Liver (tissue), 9 donors: ENCODE results near the gene TIGD2. TPM values are rescaled to one million over a fixed set of nuclear protein-coding genes. Genes with fewer than 3 reads are reported as not detected.

Source experiments
- DNase-seq: peaks from one replicate; pipeline ENCODE4 v3.0.0-alpha.2; 2017; ENCODE audit warnings: low spot score
- H3K27ac ChIP-seq, 2 donors: one replicate each; pipeline ENCODE4 v1.7.0; 2013; ENCODE audit warnings: inconsistent platforms in 2 of 2, low read length in 2 of 2, control low read depth in 1 of 2, low read depth in 1 of 2, mild to moderate bottlenecking in 1 of 2
- H3K27me3 ChIP-seq, 4 donors: one replicate each; pipeline versions ENCODE4 v1.6.1 to v1.7.0; 2013; ENCODE audit warnings: low read length in 3 of 4, inconsistent platforms in 1 of 4, mild to moderate bottlenecking in 1 of 4, moderate library complexity in 1 of 4; ENCODE audit not compliant: control insufficient read depth in 4 of 4, insufficient read depth in 4 of 4
- H3K36me3 ChIP-seq, 4 donors: one replicate each; pipeline versions ENCODE4 v1.6.1 to v1.7.0; 2013; ENCODE audit warnings: low read length in 3 of 4, mild to moderate bottlenecking in 3 of 4, low read depth in 1 of 4, moderate library complexity in 1 of 4; ENCODE audit not compliant: control insufficient read depth in 4 of 4, insufficient read depth in 3 of 4
- H3K4me1 ChIP-seq, 4 donors: one replicate each; pipeline versions ENCODE4 v1.6.1 to v1.7.0; 2013; ENCODE audit warnings: low read length in 3 of 4, mild to moderate bottlenecking in 3 of 4, moderate library complexity in 1 of 4; ENCODE audit not compliant: control insufficient read depth in 4 of 4, insufficient read depth in 4 of 4
- H3K4me3 ChIP-seq, 3 donors: one replicate each; pipeline versions ENCODE4 v1.6.1 to v1.7.0; 2013; ENCODE audit warnings: low read length in 3 of 3, control low read depth in 1 of 3, low read depth in 1 of 3, mild to moderate bottlenecking in 1 of 3
- H3K9ac ChIP-seq, 2 donors: one replicate each; pipeline ENCODE4 v1.7.0; 2013; ENCODE audit warnings: low read length in 2 of 2, mild to moderate bottlenecking in 2 of 2, moderate library complexity in 2 of 2, control low read depth in 1 of 2, low read depth in 1 of 2
- H3K9me3 ChIP-seq, 4 donors: one replicate each; pipeline versions ENCODE4 v1.6.1 to v1.7.0; 2013; ENCODE audit warnings: low read length in 3 of 4; ENCODE audit not compliant: control insufficient read depth in 4 of 4
- ATF3 ChIP-seq: IDR thresholded peaks from 2 replicates; pipeline ENCODE4 v1.6.1; 2016; ENCODE audit warnings: antibody characterized with exemption
- EGR1 ChIP-seq, 2 donors: IDR thresholded peaks; 2 replicates each; pipeline ENCODE4 v1.6.1; 2016 to 2018; ENCODE audit warnings: antibody characterized with exemption in 2 of 2, low read depth in 2 of 2
- GABPA ChIP-seq, 2 donors: IDR thresholded peaks in 1 of 2; conservative IDR thresholded peaks in 1 of 2; 2 replicates each; pipeline ENCODE4 v1.6.1; 2016; ENCODE audit warnings: antibody characterized with exemption in 2 of 2, mild to moderate bottlenecking in 1 of 2, moderate library complexity in 1 of 2
- HNF4A ChIP-seq, 2 donors: conservative IDR thresholded peaks; 2 replicates each; pipeline ENCODE4 v1.6.1; 2016; ENCODE audit warnings: antibody characterized with exemption in 2 of 2, mild to moderate bottlenecking in 2 of 2
- HNF4G ChIP-seq: IDR thresholded peaks from 2 replicates; pipeline ENCODE4 v1.6.1; 2016; ENCODE audit warnings: antibody characterized with exemption
- JUND ChIP-seq, 2 donors: IDR thresholded peaks; 2 replicates each; pipeline ENCODE4 v1.6.1; 2016; ENCODE audit warnings: antibody characterized with exemption in 2 of 2
- MAX ChIP-seq: IDR thresholded peaks from 2 replicates; pipeline ENCODE4 v1.6.1; 2016; ENCODE audit warnings: antibody characterized with exemption
- NR2F2 ChIP-seq: IDR thresholded peaks from 2 replicates; pipeline ENCODE4 v1.6.1; 2016; ENCODE audit warnings: antibody characterized with exemption
- REST ChIP-seq: IDR thresholded peaks from 2 replicates; pipeline ENCODE4 v1.6.1; 2016; ENCODE audit warnings: antibody characterized with exemption, mild to moderate bottlenecking
- YY1 ChIP-seq: IDR thresholded peaks from 2 replicates; pipeline ENCODE4 v1.6.1; 2016; ENCODE audit warnings: antibody characterized with exemption, mild to moderate bottlenecking
- WGBS: extraction: QIAGEN DNeasy Blood & Tissue Kit; methylation state at CpG from one replicate; pipeline ENCODE4 v1.1.7; 2013; 5-methylcytosine and 5-hydroxymethylcytosine counted together
- polyA plus RNA-seq, 2 donors: library from polyadenylated mRNA; stranded (reverse) in 1 of 2; unstranded in 1 of 2; fragments of 200-250 nt in 1 of 2; fragments of >200 nt in 1 of 2; fragmentation: Nextera tagmentation in 1 of 2; extraction: Ambion mirVana in 1 of 2; gene quantifications; one replicate each; pipeline versions ENCODE4 v1.2.1 to v1.2.3, GENCODE V29; 2013 to 2015
- total RNA-seq, 2 donors: library from RNA; depleted of rRNA; stranded (reverse); fragments of >200 nt; gene quantifications; one replicate each; pipeline ENCODE4 v1.2.3, GENCODE V29; 2014
- donor health status: healthy.
- donor health status: healthy.
- donor health status: healthy.
- donor health status: healthy.
- donor health status: healthy.

The TIGD2 gene
- total and polyA plus RNA-seq, 4 donors, result 6.4 to 21.7 (median 9.8) TPM

- 74% methylated on average over 4 of the region's 4 CpGs for WGBS
- H3K27me3 ChIP-seq, result no peaks in the 10 kb centered on the region
- H3K4me1 ChIP-seq, result no peaks in the 10 kb centered on the region
- TF ChIP-seq MAX, result no peak
- TF ChIP-seq HNF4G, result no peak
- no peak for TF ChIP-seq ATF3
- no peak for TF ChIP-seq JUND (IDR thresholded peaks at IDR 0.05)
- TF ChIP-seq YY1, result no peak
- no peak for TF ChIP-seq HNF4A (conservative IDR thresholded peaks at IDR 0.05)
- TF ChIP-seq GABPA (IDR thresholded peaks at IDR 0.05 in 1 of 2, conservative IDR thresholded peaks at IDR 0.05 in 1 of 2), result no peak
- no peak for TF ChIP-seq EGR1 (IDR thresholded peaks at IDR 0.05; ENCODE audit: low read depth in 2 of 2)
- no peak for TF ChIP-seq NR2F2
- H3K9me3 ChIP-seq, result no peaks in the 10 kb centered on the region
- no peak overlapping the region for H3K27ac ChIP-seq
- H3K36me3 ChIP-seq, result no peaks in the 10 kb centered on the region
- no peak overlapping the region for H3K9ac ChIP-seq
- no peak for DNase-seq
- H3K4me3 ChIP-seq, result no peak overlapping the region
These were observed 23.5 kb downstream of the TIGD2 start for GRCh38 chr4:89134775-89135319.

GRCh38 chr4:89136525-89136924 is 25.2 kb downstream of the TIGD2 start:
- no peaks in the 10 kb centered on the region for H3K4me1 ChIP-seq
- no peaks in the 10 kb centered on the region for H3K36me3 ChIP-seq
- no peak overlapping the region for H3K9ac ChIP-seq
- DNase-seq, result no peak
- WGBS, result 70% methylated on average over 3 of the region's 3 CpGs
- no peaks in the 10 kb centered on the region for H3K9me3 ChIP-seq
- TF ChIP-seq GABPA (IDR thresholded peaks at IDR 0.05 in 1 of 2, conservative IDR thresholded peaks at IDR 0.05 in 1 of 2), result no peak
- H3K27me3 ChIP-seq, result no peaks in the 10 kb centered on the region
- no peak overlapping the region for H3K27ac ChIP-seq
- no peak overlapping the region for H3K4me3 ChIP-seq

- no peak for TF ChIP-seq NR2F2
- no peak for TF ChIP-seq REST
- Histone ChIP-seq H3K9ac (no peak overlapping the region), H3K4me3 (no peak overlapping the region), H3K9me3 (no peaks in the 10 kb centered on the region), H3K27me3 (no peaks in the 10 kb centered on the region), H3K36me3 (no peaks in the 10 kb centered on the region), H3K27ac (no peak overlapping the region), H3K4me1 (no peaks in the 10 kb centered on the region)
- 95% methylated on average over 5 of the region's 5 CpGs for WGBS
- no peak for DNase-seq
These were observed 25.9 kb downstream of the TIGD2 start for GRCh38 chr4:89137231-89137630.
